ENCODE measurements around the gene CHD1L. TPM values are rescaled to one million over a fixed set of nuclear protein-coding genes. Genes with fewer than 3 reads are reported as not detected.

Gene CHD1L
- total and polyA plus RNA-seq, 2 of the 13 experiments (the other 11 are each of a cell fraction or from before 2014, with no cell fraction given) = 74.3 to 111 TPM

- TF ChIP-seq FOXP4 (CRISPR knock-in tag; IDR thresholded peaks at IDR 0.05) (peak; percentile 70), ZNF766 (CRISPR knock-in tag; IDR thresholded peaks at IDR 0.05; ENCODE audit: borderline replicate concordance) (peak; percentile 39; the same call in 1 of the 2 replicates), ZNF414 (CRISPR knock-in tag; IDR thresholded peaks at IDR 0.05) (peak; percentile 66; the same call in 1 of the 2 replicates), ARID4A (CRISPR knock-in tag; IDR thresholded peaks at IDR 0.05; ENCODE audit: borderline replicate concordance) (peak; percentile 70), POLR2AphosphoS5 (IDR thresholded peaks at IDR 0.05; ENCODE audit: low read depth, low read length) (peak; percentile 88), MEF2D (CRISPR knock-in tag; IDR thresholded peaks at IDR 0.05) (no peak), ZNF577 (CRISPR knock-in tag; IDR thresholded peaks at IDR 0.05; ENCODE audit: borderline replicate concordance, low read depth) (no peak), ZNF138 (CRISPR knock-in tag; IDR thresholded peaks at IDR 0.05; ENCODE audit: low read depth) (0 out of 2 replicates have a peak, but pooled peaks have one; percentile 39), SP5 (CRISPR knock-in tag; IDR thresholded peaks at IDR 0.05; ENCODE audit: borderline replicate concordance, low read depth) (peak; percentile 58), NR2F6 (IDR thresholded peaks at IDR 0.05) (no peak), NR2F6 (CRISPR knock-in tag; IDR thresholded peaks at IDR 0.05) (no peak), HES4 (CRISPR knock-in tag; IDR thresholded peaks at IDR 0.05; ENCODE audit: borderline replicate concordance) (no peak), SP2 (CRISPR knock-in tag; IDR thresholded peaks at IDR 0.05) (no peak), SNAPC4 (CRISPR knock-in tag; IDR thresholded peaks at IDR 0.05) (no peak), PRMT3 (CRISPR knock-in tag; IDR thresholded peaks at IDR 0.05; ENCODE audit: borderline replicate concordance, low read depth) (no peak), ZNF160 (CRISPR knock-in tag; IDR thresholded peaks at IDR 0.05) (0 out of 2 replicates have a peak, but pooled peaks have one; percentile 44)
These were observed 17.2 kb upstream of the CHD1L start, which contains the start of gene FMO5 (continued) for GRCh38 chr1:147225193-147225730.
